ENCODE measurements around the gene TLX1.

The TLX1 gene

GRCh38 chr10:101110856-101111523 lies 20.1 kb upstream of the TLX1 start:
- no peaks in the 10 kb centered on the region for H3K27me3 ChIP-seq (ENCODE audit: insufficient read depth, low read length, poor library complexity, severe bottlenecking)
- H3K9me2 ChIP-seq (replicated peaks; ENCODE audit: low read depth, low read length): no peaks in the 10 kb centered on the region
- H3K4me1 ChIP-seq (ENCODE audit: insufficient read depth, low read length, poor library complexity, severe bottlenecking): no peaks in the 10 kb centered on the region
- no peak overlapping the region for H3K4me2 ChIP-seq (ENCODE audit: low read depth, low read length, poor library complexity, severe bottlenecking)
- no peaks in the 10 kb centered on the region for H3K79me2 ChIP-seq (ENCODE audit: insufficient read depth, low read length)
- H3F3A ChIP-seq (ENCODE audit: low read depth): no peaks in the 10 kb centered on the region
- no peak for TF ChIP-seq EZH2phosphoT487 (IDR thresholded peaks at IDR 0.05; ENCODE audit: borderline replicate concordance)
- TF ChIP-seq CTCF (conservative IDR thresholded peaks at IDR 0.05; ENCODE audit: low read length): no peak
- no peak overlapping the region for H2AFZ ChIP-seq (ENCODE audit: low read length)
- H3K36me3 ChIP-seq (ENCODE audit: insufficient read depth, low read length): no peaks in the 10 kb centered on the region
- H3K4me3 ChIP-seq (ENCODE audit: low read length, poor library complexity, severe bottlenecking): no peak overlapping the region
- H4K20me1 ChIP-seq (ENCODE audit: insufficient read depth, low read length, poor library complexity, severe bottlenecking): no peaks in the 10 kb centered on the region
- no peaks in the 10 kb centered on the region for H3K9me3 ChIP-seq (ENCODE audit: insufficient read depth, low read depth, low read length)
- no peak overlapping the region for H3K9ac ChIP-seq (ENCODE audit: low read depth, low read length, poor library complexity, severe bottlenecking)

GRCh38 chr10:101111547-101111946 lies 19.6 kb upstream of the TLX1 start:
- Histone ChIP-seq H3K4me2 (ENCODE audit: low read depth, low read length, poor library complexity, severe bottlenecking) (no peak overlapping the region), H4K20me1 (ENCODE audit: insufficient read depth, low read length, poor library complexity, severe bottlenecking) (no peaks in the 10 kb centered on the region), H3K27me3 (ENCODE audit: insufficient read depth, low read length, poor library complexity, severe bottlenecking) (no peaks in the 10 kb centered on the region), H3K4me3 (ENCODE audit: low read length, poor library complexity, severe bottlenecking) (no peak overlapping the region), H3K9ac (ENCODE audit: low read depth, low read length, poor library complexity, severe bottlenecking) (no peak overlapping the region), H3K9me3 (ENCODE audit: insufficient read depth, low read depth, low read length) (no peaks in the 10 kb centered on the region), H3F3A (ENCODE audit: low read depth) (no peaks in the 10 kb centered on the region), H3K79me2 (ENCODE audit: insufficient read depth, low read length) (no peaks in the 10 kb centered on the region), H3K9me2 (replicated peaks; ENCODE audit: low read depth, low read length) (no peaks in the 10 kb centered on the region), H3K36me3 (ENCODE audit: insufficient read depth, low read length) (no peaks in the 10 kb centered on the region), H2AFZ (ENCODE audit: low read length) (no peak overlapping the region), H3K4me1 (ENCODE audit: insufficient read depth, low read length, poor library complexity, severe bottlenecking) (no peaks in the 10 kb centered on the region)
- TF ChIP-seq EZH2phosphoT487 (IDR thresholded peaks at IDR 0.05; ENCODE audit: borderline replicate concordance) (no peak), CTCF (conservative IDR thresholded peaks at IDR 0.05; ENCODE audit: low read length) (no peak)

GRCh38 chr10:101112799-101113594 lies 18.1 kb upstream of the TLX1 start:
- H3K4me1 ChIP-seq (ENCODE audit: insufficient read depth, low read length, poor library complexity, severe bottlenecking): no peaks in the 10 kb centered on the region
- H3K9me2 ChIP-seq (replicated peaks; ENCODE audit: low read depth, low read length): no peaks in the 10 kb centered on the region
- no peaks in the 10 kb centered on the region for H4K20me1 ChIP-seq (ENCODE audit: insufficient read depth, low read length, poor library complexity, severe bottlenecking)
- no peak for TF ChIP-seq EZH2phosphoT487 (IDR thresholded peaks at IDR 0.05; ENCODE audit: borderline replicate concordance)
- no peak for TF ChIP-seq CTCF (conservative IDR thresholded peaks at IDR 0.05; ENCODE audit: low read length)
- no peak overlapping the region for H3K9ac ChIP-seq (ENCODE audit: low read depth, low read length, poor library complexity, severe bottlenecking)
- no peaks in the 10 kb centered on the region for H3K79me2 ChIP-seq (ENCODE audit: insufficient read depth, low read length)
- H3K9me3 ChIP-seq (ENCODE audit: insufficient read depth, low read depth, low read length): no peaks in the 10 kb centered on the region
- H3K4me2 ChIP-seq (ENCODE audit: low read depth, low read length, poor library complexity, severe bottlenecking): no peak overlapping the region
- no peaks in the 10 kb centered on the region for H3F3A ChIP-seq (ENCODE audit: low read depth)
- H3K36me3 ChIP-seq (ENCODE audit: insufficient read depth, low read length): no peaks in the 10 kb centered on the region
- H3K27me3 ChIP-seq (ENCODE audit: insufficient read depth, low read length, poor library complexity, severe bottlenecking): no peaks in the 10 kb centered on the region
- H2AFZ ChIP-seq (ENCODE audit: low read length): no peak overlapping the region
- no peak overlapping the region for H3K4me3 ChIP-seq (ENCODE audit: low read length, poor library complexity, severe bottlenecking)
